Urinary bladder (tissue), 4 donors: ENCODE results near the gene CLEC3A. TPM values are rescaled to one million over a fixed set of nuclear protein-coding genes. Genes with fewer than 3 reads are reported as not detected.
"Not testable (repeated sequence)": the region's sequence is repeated elsewhere in the genome, so short reads cannot be mapped to it uniquely, and the experiment has no call there.

Source experiments
- DNase-seq: peaks from one replicate; pipeline ENCODE4 v3.0.0-alpha.2; 2015; ENCODE audit errors: extremely low spot score
- H3K27ac ChIP-seq: one replicate; pipeline ENCODE4 v1.5.1; 2013; ENCODE audit warnings: low read depth, mild to moderate bottlenecking, moderate library complexity
- H3K36me3 ChIP-seq: one replicate; pipeline ENCODE4 v1.6.1; 2013; ENCODE audit warnings: mild to moderate bottlenecking, moderate library complexity; ENCODE audit not compliant: insufficient read depth
- H3K4me1 ChIP-seq: one replicate; pipeline ENCODE4 v1.6.1; 2013; ENCODE audit warnings: mild to moderate bottlenecking, moderate library complexity; ENCODE audit not compliant: insufficient read depth
- H3K4me3 ChIP-seq: one replicate; pipeline ENCODE4 v1.5.1; 2013; ENCODE audit warnings: low read depth, low read length
- WGBS: extraction: QIAGEN DNeasy Blood & Tissue Kit; methylation state at CpG from one replicate; pipeline ENCODE4 v1.1.7; 2013; 5-methylcytosine and 5-hydroxymethylcytosine counted together
- polyA plus RNA-seq: library from polyadenylated mRNA; stranded (reverse); fragments of 200-250 nt; gene quantifications from one replicate; pipeline ENCODE4 v1.2.3, GENCODE V29; 2013
- total RNA-seq: library from RNA; depleted of rRNA; stranded (reverse); fragments of >200 nt; gene quantifications from one replicate; pipeline ENCODE4 v1.2.3, GENCODE V29; 2014
- donor health status: healthy with polysubstance abuse.
- donor health status: healthy.

Gene CLEC3A
- total and polyA plus RNA-seq, 2 donors: 12.4 to 16.8 TPM

DNA sequence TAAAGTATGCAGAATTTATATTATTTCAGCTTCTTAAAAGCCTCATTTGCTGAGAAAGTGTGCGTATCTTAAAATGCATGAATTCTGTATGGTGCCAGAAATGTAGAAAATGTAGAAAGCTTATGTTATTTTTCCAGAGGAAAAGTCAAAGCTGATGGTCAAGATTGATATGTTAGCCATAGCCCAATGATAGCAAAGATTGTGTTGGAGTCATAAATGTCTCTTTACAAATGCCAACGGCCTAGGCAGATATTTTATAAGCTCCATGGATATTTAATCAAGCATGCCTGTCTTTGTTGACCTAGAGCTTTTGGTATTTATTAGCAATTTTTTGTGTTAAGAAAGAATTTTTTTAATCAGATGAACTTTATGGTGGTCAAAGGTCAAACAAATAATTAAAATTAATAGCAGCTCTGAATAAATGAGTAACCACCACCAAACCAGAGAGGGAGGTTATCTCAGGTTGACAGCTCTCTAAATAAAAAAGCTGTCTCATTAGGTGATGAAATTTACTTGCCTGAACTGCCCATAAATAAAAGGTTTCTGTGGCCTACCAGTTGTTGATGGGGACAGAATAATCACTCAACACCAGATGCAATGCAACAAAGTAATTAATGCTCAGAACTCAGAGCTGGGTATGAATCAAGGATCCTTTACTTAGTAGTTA, 28.5 kb downstream of the CLEC3A start:
- Histone ChIP-seq H3K36me3 (no peaks in the 10 kb centered on the region), H3K4me1 (no peaks in the 10 kb centered on the region), H3K27ac (no peak overlapping the region), H3K4me3 (no peak overlapping the region)
- no peak for DNase-seq
- 24% methylated on average over 2 of the region's 2 CpGs for WGBS

DNA sequence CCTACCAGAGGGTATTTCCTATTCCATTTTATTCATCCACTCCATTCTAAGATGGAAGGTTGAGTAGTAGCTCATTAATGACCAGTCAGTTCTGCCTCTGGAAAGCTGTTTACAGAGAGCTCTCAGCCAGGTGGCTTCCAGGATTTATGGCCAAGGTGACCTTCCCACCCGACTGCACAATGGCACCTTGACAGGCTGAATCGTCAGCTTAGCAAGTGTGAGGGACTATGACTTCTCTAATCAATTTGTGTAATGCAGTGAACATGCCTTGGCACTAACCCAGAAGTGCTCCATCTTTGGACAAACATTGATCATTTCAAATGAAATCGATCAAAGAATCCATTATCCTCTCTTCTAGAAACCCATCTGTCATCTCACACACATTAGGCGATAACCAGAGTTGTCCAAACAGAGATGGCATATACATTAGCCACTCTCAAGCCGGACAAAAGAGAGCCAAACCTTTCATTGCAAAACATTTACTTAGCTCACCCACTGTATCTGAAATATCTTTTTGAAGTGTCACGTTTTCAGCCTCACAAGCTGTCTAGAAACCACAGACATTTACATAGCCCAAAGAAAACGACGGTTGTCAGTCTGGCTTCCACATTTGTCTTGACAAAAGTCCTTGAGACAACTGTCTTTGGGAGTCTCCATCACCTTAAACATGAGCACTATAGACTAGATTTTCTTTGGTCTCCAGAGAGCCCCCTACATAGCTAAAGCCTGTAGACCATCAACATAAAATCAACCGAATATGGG, 35.6 kb downstream of the CLEC3A start:
- no peak for DNase-seq
- Histone ChIP-seq H3K4me1 (no peaks in the 10 kb centered on the region), H3K27ac (no peak overlapping the region), H3K4me3 (no peak overlapping the region), H3K36me3 (no peaks in the 10 kb centered on the region)
- 81% methylated on average over 9 of the region's 9 CpGs for WGBS

DNA sequence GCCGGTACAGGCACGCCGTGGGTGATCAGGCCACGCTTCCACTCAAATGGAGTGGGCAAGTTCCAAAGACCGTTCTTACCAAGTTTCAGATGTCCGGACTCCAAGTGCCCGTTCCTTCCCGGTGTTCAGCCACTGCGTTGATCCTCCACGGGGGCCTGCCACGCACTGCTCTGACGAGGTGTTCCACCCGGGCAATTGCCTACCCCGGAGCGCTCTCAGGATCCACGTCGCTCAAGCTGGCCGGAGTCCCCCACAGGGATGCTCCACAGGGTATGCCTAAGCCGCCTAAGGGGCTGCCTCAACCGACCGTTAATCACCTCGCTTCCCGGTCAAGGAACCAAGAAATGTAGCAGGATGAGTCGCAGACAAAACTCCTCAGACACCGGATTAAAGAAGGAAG, 37.5 kb downstream of the CLEC3A start:
- H3K36me3 ChIP-seq, DNase-seq, H3K4me3 ChIP-seq, H3K4me1 ChIP-seq, H3K27ac ChIP-seq: not testable (repeated sequence)
- WGBS: 83% methylated on average over 25 of the region's 25 CpGs

DNA sequence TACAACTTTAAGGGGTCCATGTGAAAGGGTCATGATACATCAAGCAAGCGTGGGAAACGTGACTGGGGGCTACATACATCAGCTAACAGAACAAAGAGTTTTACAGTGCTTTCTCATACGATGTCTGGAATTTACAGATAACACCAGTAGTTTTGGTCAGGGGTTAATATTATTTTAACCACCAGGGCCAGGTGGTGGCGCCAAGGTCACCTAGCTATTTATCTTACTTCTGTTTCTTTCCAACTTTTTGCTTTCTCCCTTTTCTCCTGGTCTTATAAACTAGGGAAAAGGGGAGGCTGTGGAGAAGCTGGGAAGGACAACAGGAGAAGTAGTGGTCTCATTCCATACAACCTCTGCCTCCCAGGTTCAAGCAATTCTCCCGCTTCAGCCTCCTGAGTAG, 37.9 kb downstream of the CLEC3A start:
- H3K4me3 ChIP-seq: no peak overlapping the region
- H3K36me3 ChIP-seq: no peaks in the 10 kb centered on the region
- no peak for DNase-seq
- H3K27ac ChIP-seq: no peak overlapping the region
- 43% methylated on average over 5 of the region's 5 CpGs for WGBS
- H3K4me1 ChIP-seq: no peaks in the 10 kb centered on the region

DNA sequence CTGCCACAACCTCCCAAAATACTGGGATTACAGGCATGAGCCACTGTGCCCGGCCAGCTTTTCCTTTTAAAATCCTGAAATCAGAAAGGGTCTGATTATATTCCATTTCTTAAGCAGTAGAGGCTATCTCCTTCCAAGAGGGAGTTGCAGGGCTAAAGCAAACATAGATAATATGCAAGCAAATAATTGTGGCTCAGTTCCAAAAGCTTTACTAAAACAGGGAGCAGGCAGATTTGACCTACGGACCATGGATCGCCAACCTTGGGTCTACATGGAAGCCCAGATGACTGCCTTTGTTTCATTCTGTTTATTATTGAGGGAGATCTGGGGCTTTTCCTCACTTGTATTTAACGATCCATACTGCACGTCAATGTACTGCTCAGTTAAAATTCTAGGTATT, 38.5 kb downstream of the CLEC3A start:
- no peaks in the 10 kb centered on the region for H3K4me1 ChIP-seq
- no peak overlapping the region for H3K27ac ChIP-seq
- no peaks in the 10 kb centered on the region for H3K36me3 ChIP-seq
- DNase-seq: no peak
- 44% methylated on average over 5 of the region's 5 CpGs for WGBS
- no peak overlapping the region for H3K4me3 ChIP-seq

DNA sequence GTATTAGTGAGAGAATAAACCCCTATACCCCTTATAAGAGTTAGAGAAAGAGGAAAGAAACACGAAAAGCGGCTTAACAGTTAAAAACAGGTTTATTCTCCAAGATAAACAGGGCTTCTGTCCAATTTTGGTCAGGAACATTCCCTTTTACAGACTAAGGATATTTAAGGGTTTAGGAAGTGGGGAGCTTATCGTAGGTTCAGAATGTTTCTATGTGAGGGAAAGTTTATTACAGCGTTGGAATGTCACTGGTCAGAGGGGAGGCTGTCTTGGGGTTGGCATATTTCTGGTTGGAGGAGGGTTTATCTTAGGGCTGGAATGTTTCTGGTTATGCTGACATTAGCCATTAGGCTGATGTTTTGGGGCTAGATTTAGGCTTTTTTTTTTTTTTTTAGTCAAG, 43.0 kb downstream of the CLEC3A start:
- H3K36me3 ChIP-seq: no peaks in the 10 kb centered on the region
- H3K4me3 ChIP-seq: no peak overlapping the region
- no peaks in the 10 kb centered on the region for H3K4me1 ChIP-seq
- WGBS: 25% methylated on average over 4 of the region's 4 CpGs
- H3K27ac ChIP-seq: no peak overlapping the region
- no peak for DNase-seq

DNA sequence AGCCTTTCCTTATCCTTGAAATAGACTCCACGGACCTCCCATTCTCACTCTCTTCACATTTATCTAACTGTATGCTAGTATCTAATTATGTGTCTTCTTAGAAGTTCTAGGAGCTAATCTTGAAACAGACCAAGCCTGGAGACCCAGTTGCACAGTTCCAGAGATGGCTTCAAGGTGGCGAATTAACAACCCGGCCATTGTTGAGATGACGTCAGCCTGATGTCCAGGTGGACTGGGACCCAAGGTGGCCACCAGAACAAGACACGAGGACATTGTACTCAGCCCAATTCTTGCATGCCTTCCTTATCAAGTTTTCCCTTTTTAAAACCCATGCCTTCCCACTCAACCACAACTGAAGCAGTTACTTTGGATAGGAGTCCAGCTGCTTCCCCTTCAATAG, 47.6 kb downstream of the CLEC3A start:
- DNase-seq: no peak
- WGBS: 95% methylated on average over 5 of the region's 5 CpGs
- H3K4me1 ChIP-seq: no peaks in the 10 kb centered on the region
- H3K36me3 ChIP-seq: no peaks in the 10 kb centered on the region
- H3K4me3 ChIP-seq: no peak overlapping the region
- H3K27ac ChIP-seq: no peak overlapping the region

DNA sequence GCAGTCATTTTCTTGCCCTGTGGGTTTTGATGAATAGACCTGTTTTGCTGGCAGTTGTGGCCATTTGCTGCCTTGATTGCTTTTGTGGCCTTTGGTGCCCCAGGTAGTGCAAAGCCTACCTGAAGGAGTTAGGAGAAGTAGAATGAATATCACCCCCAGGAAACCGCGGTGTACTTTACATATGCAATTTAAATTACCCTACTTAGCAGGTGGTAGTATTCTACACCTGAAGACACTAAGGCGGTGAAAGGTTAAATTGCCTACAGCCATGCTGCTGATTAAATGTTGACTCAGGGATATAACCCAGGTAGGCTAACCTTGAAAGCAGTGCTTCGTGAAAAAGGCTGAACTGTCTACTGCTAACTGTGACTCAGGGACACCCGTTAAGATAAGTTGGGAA, 49.9 kb downstream of the CLEC3A start:
- WGBS: 40% methylated on average over 5 of the region's 5 CpGs

DNA sequence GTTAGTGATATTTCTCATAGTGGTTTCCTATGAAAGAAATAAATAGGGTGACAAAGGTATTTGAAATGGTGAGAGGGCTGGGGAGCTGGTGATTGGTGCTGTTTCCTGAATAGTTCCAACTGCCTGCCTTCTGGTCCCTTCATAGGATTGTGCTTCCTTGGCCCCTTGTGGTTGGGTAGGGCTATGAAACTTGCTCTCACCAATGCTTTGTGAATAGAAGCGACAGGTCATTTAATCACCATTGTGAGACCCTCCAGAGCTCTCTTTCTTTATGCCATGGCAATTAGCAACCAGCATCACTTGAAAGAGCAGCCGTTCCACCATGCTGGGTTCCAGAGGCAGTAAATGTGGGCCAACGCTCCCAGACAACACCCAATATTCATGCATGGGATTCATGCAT, 53.5 kb downstream of the CLEC3A start:
- DNase-seq: no peak
- 76% methylated on average over 3 of the region's 3 CpGs for WGBS
- Histone ChIP-seq H3K4me1 (no peaks in the 10 kb centered on the region), H3K27ac (no peak overlapping the region), H3K4me3 (no peak overlapping the region), H3K36me3 (no peaks in the 10 kb centered on the region)

More for the DNA sequence above, 49.9 kb downstream of the CLEC3A start:
- no peak for DNase-seq
- Histone ChIP-seq H3K4me3 (no peak overlapping the region), H3K36me3 (no peaks in the 10 kb centered on the region), H3K4me1 (no peaks in the 10 kb centered on the region), H3K27ac (no peak overlapping the region)

DNA sequence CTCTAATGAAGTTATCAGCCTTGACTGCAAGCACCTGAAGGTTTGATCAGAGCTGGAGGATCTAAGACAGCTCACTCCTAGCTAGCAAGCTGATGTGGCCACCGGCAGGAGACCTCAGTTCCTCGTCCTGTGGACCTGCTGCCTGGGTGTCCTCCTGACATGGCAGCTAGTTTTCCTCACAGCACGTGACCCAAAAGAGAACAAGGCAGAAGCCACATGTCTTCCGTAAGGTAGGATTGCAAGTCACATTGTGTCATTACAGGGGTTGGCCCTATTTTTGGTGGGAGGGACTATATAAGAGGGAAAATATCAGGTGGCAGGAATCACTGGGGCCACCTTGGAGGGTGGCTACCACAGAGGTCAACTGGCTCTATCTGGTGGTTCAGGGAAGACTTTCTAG, 59.0 kb downstream of the CLEC3A start:
- Histone ChIP-seq H3K36me3 (no peaks in the 10 kb centered on the region), H3K4me1 (no peaks in the 10 kb centered on the region), H3K4me3 (no peak overlapping the region), H3K27ac (no peak overlapping the region)
- DNase-seq: no peak
- WGBS: 88% methylated on average over 4 of the region's 4 CpGs

Other genes with a start within 250 kb of the CLEC3A start
- 33.2 TPM for gene VAT1L, start 234.0 kb upstream of the CLEC3A start, total RNA-seq
- gene VAT1L, start 234.0 kb upstream of the CLEC3A start, polyA plus RNA-seq: 5.8 TPM
- gene WWOX, start 77.1 kb downstream of the CLEC3A start, total RNA-seq: 28.4 TPM
- 15.3 TPM for gene WWOX, start 77.1 kb downstream of the CLEC3A start, polyA plus RNA-seq